Measurements from ENCODE around the gene RBBP4.

GRCh38 chr1:32728413-32729077 lies 77.5 kb downstream of the RBBP4 start:
- TF ChIP-seq CTCF (IDR thresholded peaks at IDR 0.05) (no peak), POLR2A (IDR thresholded peaks at IDR 0.05) (no peak), POLR2AphosphoS5 (IDR thresholded peaks at IDR 0.05) (no peak)
